GM18868 (cell line): ENCODE data around the gene ANKRD31.

Source experiments
- ATAC-seq: cut with Tn5 transposase; IDR thresholded peaks from one replicate; pipeline ENCODE4 v1.9.1; 2021; ENCODE audit warnings: mild to moderate bottlenecking, moderate library complexity; ENCODE audit not compliant: unreplicated experiment

Gene ANKRD31

GRCh38 chr5:75043633-75044264 is 192.9 kb downstream of the ANKRD31 start:
- no peak for ATAC-seq

DNA sequence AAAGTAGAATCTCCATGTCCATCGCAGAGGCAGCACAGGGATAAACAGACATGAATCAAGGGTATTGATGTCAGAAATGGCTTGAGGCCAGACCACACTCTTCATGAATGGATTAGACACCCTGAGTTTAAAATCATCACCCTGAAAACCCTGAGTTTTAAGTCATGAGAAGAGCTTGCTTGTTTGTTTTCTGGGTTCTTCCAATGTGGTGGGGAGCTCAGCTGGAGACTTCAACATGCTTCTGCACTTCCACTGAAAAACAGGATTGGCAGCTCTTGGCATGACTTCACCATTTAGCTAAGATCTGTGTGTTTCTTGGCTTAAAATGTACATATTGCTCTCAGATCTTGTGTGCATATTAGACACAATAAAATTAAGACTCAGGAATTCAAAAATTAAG is 194.2 kb downstream of the ANKRD31 start:
- no peak for ATAC-seq

- ATAC-seq: no peak
Measured at GRCh38 chr5:75040973-75041372, 195.7 kb downstream of the ANKRD31 start.

- no peak for ATAC-seq
Measured at GRCh38 chr5:75037106-75037505, 199.6 kb downstream of the ANKRD31 start.

DNA sequence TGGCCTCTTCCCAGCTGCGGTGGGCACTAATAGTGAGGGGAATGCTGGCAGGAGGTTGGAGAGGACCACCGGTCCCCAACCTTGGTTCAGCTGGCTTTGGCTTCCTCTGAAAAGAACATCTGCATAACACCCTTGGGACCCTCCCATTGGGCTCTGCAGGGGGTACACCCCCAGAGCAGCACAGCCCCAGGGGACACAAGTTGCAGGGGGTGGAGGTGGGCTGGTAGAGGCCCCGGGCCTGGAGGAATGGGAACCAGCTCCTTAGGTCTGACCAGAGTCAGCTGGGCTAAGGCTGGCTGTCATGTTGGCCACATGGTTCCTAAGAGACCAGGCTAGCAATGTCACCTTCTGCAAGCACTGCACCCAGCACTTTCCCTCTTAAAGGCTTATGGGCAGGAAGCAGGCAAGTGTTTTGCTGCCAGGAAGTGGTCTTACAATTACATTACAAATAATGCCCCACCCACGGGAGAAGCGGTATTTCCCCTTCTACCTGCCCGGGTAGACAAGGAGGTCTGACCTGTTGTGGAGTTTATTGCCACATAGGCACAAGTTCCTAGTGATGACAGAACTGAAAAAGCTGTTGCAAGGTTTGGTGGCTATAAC is 202.4 kb downstream of the ANKRD31 start:
- no peak for ATAC-seq

- no peak for ATAC-seq
Measured at GRCh38 chr5:75031366-75031765, 205.3 kb downstream of the ANKRD31 start.

DNA sequence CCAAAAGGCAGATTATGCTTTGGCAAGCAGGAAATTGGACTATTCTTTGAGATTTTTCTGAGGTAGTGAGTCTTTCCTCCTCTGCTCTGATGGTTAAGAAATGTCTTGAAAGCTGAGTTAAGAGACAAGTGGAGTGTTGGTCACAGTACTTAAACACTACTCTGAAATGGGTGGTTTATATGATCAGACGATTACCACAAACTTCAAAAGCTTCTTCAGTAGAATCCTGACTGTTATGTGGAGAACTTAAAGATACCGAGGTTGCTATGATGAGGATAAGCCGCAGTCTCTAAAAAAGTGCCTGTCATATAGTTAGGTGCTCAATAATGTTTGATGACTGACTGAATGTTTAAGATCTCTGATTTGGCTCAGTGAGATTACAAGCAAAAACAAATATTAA is 208.6 kb downstream of the ANKRD31 start:
- ATAC-seq: no peak

DNA sequence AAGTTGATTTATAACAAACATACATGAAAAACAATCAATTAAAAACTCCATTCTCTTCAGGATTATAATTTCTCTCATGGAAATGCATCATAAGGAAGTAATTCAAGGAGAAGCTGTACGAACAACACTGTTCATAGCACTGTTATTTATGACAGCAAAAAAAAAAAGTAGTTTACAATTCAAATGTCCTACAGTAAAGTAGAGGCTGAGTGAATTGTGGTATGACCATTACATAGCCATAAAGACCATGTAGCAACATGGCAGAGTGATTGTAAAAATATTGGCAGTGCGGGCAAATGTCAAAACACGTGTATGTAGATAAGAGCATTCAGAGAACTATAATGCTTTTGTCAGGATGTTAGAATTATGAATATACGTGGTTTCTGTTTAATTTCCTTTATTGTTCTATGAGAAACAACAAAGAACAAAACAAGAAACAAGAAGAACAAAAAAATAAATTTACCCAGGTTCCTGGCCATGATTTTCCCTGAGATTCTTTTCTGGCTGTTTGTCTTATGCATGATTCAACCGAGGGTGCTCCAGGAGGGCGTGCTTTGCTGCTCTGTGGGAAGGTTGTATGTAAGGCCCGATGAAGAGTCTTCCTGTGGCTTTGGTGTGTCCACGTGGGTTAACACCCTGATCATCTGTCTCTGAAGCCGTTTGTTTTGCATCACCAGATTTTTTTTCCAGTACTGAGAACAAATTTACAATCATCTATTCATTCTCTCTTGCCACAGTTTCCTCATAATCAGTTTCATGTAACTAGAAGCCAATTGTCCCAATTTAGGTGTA is 213.1 kb downstream of the ANKRD31 start:
- no peak for ATAC-seq

- ATAC-seq: no peak
Measured at GRCh38 chr5:75021800-75022199, 214.9 kb downstream of the ANKRD31 start.

DNA sequence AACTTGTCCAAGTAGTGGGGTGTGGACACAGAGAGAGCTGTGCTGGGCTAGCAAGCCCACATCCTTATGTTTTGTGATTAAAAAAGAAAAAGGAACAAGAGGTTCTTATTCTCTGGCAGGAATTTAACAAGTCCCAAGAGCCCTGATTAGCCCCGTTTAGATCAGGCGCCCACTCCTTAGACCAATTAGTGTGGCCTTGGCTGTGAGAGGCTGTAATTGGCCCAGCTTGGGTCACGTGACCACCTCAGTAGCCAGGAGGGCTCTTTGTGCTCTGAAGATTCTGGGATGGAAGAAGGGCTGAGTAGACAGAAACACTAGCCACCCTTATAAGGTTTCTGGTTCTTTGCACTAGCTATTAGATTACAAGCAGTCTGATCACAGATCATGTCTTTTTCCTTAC is 215.5 kb downstream of the ANKRD31 start:
- ATAC-seq: no peak

DNA sequence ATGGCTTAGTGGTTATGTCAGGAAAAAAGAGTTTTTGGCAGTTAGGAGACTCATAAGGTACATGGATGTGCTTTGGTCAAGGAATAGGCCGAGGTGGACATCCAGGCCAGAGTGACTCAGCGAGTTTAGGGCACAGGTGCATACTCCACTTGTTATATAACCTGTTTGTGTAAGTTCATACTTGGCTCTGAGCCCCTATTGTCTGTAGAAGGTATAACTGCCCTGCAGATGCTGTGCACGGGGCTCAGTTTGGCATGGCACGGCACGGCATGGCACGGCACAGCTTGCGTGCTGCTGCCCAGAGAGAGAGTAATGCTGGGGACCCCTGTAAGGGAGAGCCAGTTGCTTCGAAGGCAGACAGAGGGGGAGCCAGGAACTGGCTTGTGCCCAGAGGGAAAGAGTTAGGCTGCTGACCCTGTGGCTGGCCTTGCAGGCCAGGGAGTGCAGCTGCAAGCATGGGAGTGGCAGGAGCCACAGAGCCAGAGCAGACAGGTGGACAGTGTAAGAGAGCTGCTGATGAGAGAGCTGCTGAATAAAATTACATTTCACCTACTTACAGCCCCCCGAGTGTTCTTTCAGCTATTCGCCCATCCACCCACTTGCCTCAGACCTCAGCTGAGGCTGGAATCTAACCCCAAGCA is 216.5 kb downstream of the ANKRD31 start:
- ATAC-seq: no peak

- ATAC-seq: no peak
Measured at GRCh38 chr5:75018805-75019587, 217.7 kb downstream of the ANKRD31 start.
